Lower lobe of right lung (tissue), 2 donors: ENCODE data around the gene RPUSD2. TPM values are rescaled to one million over a fixed set of nuclear protein-coding genes. Genes with fewer than 3 reads are reported as not detected.

Source experiments
- ATAC-seq, 2 donors: fragments of 200-7000 bp; cut with Tn5 transposase; one replicate each; pipeline ENCODE4 v1.9.1; 2020 to 2022; ENCODE audit warnings: mild to moderate bottlenecking in 2 of 2, moderate library complexity in 2 of 2
- DNase-seq: peaks from one replicate; pipeline ENCODE4 v3.0.0-alpha.2; 2020
- H3K27ac ChIP-seq: fragments of 200-600 bp; one replicate; pipeline ENCODE4 v1.8.0; 2022
- H3K27me3 ChIP-seq: fragments of 200-600 bp; one replicate; pipeline ENCODE4 v1.8.0; 2022; ENCODE audit warnings: low read depth
- H3K36me3 ChIP-seq: fragments of 200-600 bp; one replicate; pipeline ENCODE4 v1.8.0; 2022; ENCODE audit warnings: mild to moderate bottlenecking
- H3K4me1 ChIP-seq: fragments of 200-600 bp; one replicate; pipeline ENCODE4 v1.8.0; 2022
- H3K4me3 ChIP-seq: fragments of 200-600 bp; one replicate; pipeline ENCODE4 v1.8.0; 2022; ENCODE audit warnings: mild to moderate bottlenecking
- H3K9me3 ChIP-seq: fragments of 200-600 bp; one replicate; pipeline ENCODE4 v1.8.0; 2022
- CTCF ChIP-seq: fragments of 200-600 bp; IDR thresholded peaks from one replicate; pipeline ENCODE4 v1.8.0; 2022; ENCODE audit warnings: antibody characterized with exemption, mild to moderate bottlenecking
- intact Hi-C: fragments of 100-400 bp; cut with DNase I; formaldehyde crosslinking; loops from one replicate; pipeline ENCODE4 v1.11.0; 2022
- total RNA-seq: library from RNA; stranded (reverse); fragmentation: NEBNext Ultra II Directional; extraction: Animal tissue kit (Norgen Biotek cat#: 25700); gene quantifications from one replicate; pipeline ENCODE4 v1.2.1, GENCODE V29; 2021
- donor health status: DM: no; HTN: yes; CAD: no; lungs with severe emphysema.

Gene RPUSD2
- total RNA-seq, 1 donor from 2014 or later = 5.3 TPM

GRCh38 chr15:40582726-40583246 lies 13.7 kb downstream of the RPUSD2 start:
- no peak overlapping the region for H3K27ac ChIP-seq
- no peaks in the 10 kb centered on the region for H3K4me1 ChIP-seq
- peak; percentile 77 to 85 for ATAC-seq
- no peak for TF ChIP-seq CTCF
- DNase-seq = no peak
- intact Hi-C loops = no loop called here
- H3K9me3 ChIP-seq = no peaks in the 10 kb centered on the region
- H3K36me3 ChIP-seq = no peaks in the 10 kb centered on the region
- H3K4me3 ChIP-seq = peak overlapping the region; percentile 46
- H3K27me3 ChIP-seq = no peaks in the 10 kb centered on the region

GRCh38 chr15:40584191-40584590 lies 15.1 kb downstream of the RPUSD2 start:
- Histone ChIP-seq H3K27ac (no peak overlapping the region), H3K36me3 (no peaks in the 10 kb centered on the region), H3K9me3 (no peaks in the 10 kb centered on the region), H3K4me3 (no peak overlapping the region), H3K4me1 (no peaks in the 10 kb centered on the region), H3K27me3 (no peaks in the 10 kb centered on the region)
- TF ChIP-seq CTCF = no peak
- intact Hi-C loops = no loop called here
- ATAC-seq = no peak
- DNase-seq = no peak

GRCh38 chr15:40590667-40591050 lies 21.6 kb downstream of the RPUSD2 start:
- H3K27me3 ChIP-seq = no peaks in the 10 kb centered on the region
- H3K4me3 ChIP-seq = no peak overlapping the region
- ATAC-seq (no peak), DNase-seq (no peak)
- TF ChIP-seq CTCF = no peak
- peaks cover 8% of the 10 kb centered on the region for H3K4me1 ChIP-seq
- H3K27ac ChIP-seq = no peak overlapping the region
- no peaks in the 10 kb centered on the region for H3K9me3 ChIP-seq
- intact Hi-C loops = no loop called here
- no peaks in the 10 kb centered on the region for H3K36me3 ChIP-seq

- Histone ChIP-seq H3K4me1 (peaks cover 8% of the 10 kb centered on the region), H3K36me3 (no peaks in the 10 kb centered on the region), H3K9me3 (no peaks in the 10 kb centered on the region), H3K27me3 (no peaks in the 10 kb centered on the region), H3K27ac (no peak overlapping the region), H3K4me3 (no peak overlapping the region)
- no peak for DNase-seq
- ATAC-seq = no peak
- intact Hi-C loops = no loop called here
- no peak for TF ChIP-seq CTCF
Measured at GRCh38 chr15:40591389-40591788, 22.3 kb downstream of the RPUSD2 start.

GRCh38 chr15:40593165-40593564 lies 24.1 kb downstream of the RPUSD2 start:
- peaks cover 8% of the 10 kb centered on the region for H3K4me1 ChIP-seq
- intact Hi-C loops = no loop called here
- peak overlapping the region; percentile 91 for H3K27ac ChIP-seq
- H3K36me3 ChIP-seq = no peaks in the 10 kb centered on the region
- ATAC-seq (no peak), DNase-seq (no peak)
- no peak for TF ChIP-seq CTCF
- H3K27me3 ChIP-seq = no peaks in the 10 kb centered on the region
- no peak overlapping the region for H3K4me3 ChIP-seq
- no peaks in the 10 kb centered on the region for H3K9me3 ChIP-seq
